Upper lobe of left lung (tissue), 4 donors: Measurements from ENCODE around the gene AFAP1L2.

Experiments used
- CTCF ChIP-seq, 6 experiments: fragments of 450-650 bp in 4 of 6; fragments of 200-600 bp in 2 of 6; sonication (generic) in 2 of 6; IDR thresholded peaks; one replicate each; pipeline ENCODE4 v1.5.1; 2016 to 2019; ENCODE audit warnings: antibody characterized with exemption in 6 of 6
- POLR2A ChIP-seq, 4 donors: fragments of 450-650 bp; IDR thresholded peaks; one replicate each; pipeline ENCODE4 v1.5.1; 2016 to 2017; ENCODE audit warnings: antibody characterized with exemption in 4 of 4, mild to moderate bottlenecking in 2 of 4

- no peak for TF ChIP-seq POLR2A (IDR thresholded peaks at IDR 0.05)
- TF ChIP-seq CTCF (IDR thresholded peaks at IDR 0.05): no peak
These were observed 50.9 kb downstream of the AFAP1L2 start for GRCh38 chr10:114353383-114353782.
